GM19467 (cell line): ENCODE data around the gene GNG14.
"Not testable (repeated sequence)": the region's sequence is repeated elsewhere in the genome, so short reads cannot be mapped to it uniquely, and the experiment has no call there.

Experiments
- ATAC-seq: cut with Tn5 transposase; IDR thresholded peaks from one replicate; pipeline ENCODE4 v1.9.1; 2021; ENCODE audit warnings: mild to moderate bottlenecking, moderate library complexity; ENCODE audit not compliant: unreplicated experiment

GNG14 gene

GRCh38 chr19:12695096-12695495 lies 7.3 kb downstream of the GNG14 start:
- ATAC-seq = no peak

- no peak for ATAC-seq
Measured at GRCh38 chr19:12695514-12695913, 7.7 kb downstream of the GNG14 start.

GRCh38 chr19:12695997-12696365 lies 8.2 kb downstream of the GNG14 start:
- no peak for ATAC-seq

GRCh38 chr19:12696366-12697335 lies 8.9 kb downstream of the GNG14 start, which contains the start of gene FBXW9:
Gene FBXW9 (minus strand): TSS chr19:12696631. CDS start chr19:12696581, 50 bp downstream.
- peak; percentile 67 for ATAC-seq

GRCh38 chr19:12697425-12697824 lies 9.6 kb downstream of the GNG14 start:
- ATAC-seq = not testable (repeated sequence)

- ATAC-seq = no peak
Measured at GRCh38 chr19:12698138-12698537, 10.3 kb downstream of the GNG14 start.

GRCh38 chr19:12701596-12702282 lies 13.9 kb downstream of the GNG14 start:
- no peak for ATAC-seq

GRCh38 chr19:12703046-12703445 lies 15.2 kb downstream of the GNG14 start:
- ATAC-seq = no peak

GRCh38 chr19:12705169-12705568 lies 17.4 kb downstream of the GNG14 start:
- no peak for ATAC-seq

- no peak for ATAC-seq
Measured at GRCh38 chr19:12705654-12706331, 18.0 kb downstream of the GNG14 start.

GRCh38 chr19:12706332-12706718 lies 18.5 kb downstream of the GNG14 start:
- ATAC-seq = no peak

- ATAC-seq = no peak
Measured at GRCh38 chr19:12708641-12709040, 20.8 kb downstream of the GNG14 start.

- ATAC-seq = no peak
Measured at GRCh38 chr19:12711187-12711586, 23.4 kb downstream of the GNG14 start.

GRCh38 chr19:12712077-12712476 lies 24.3 kb downstream of the GNG14 start:
- ATAC-seq = not testable (repeated sequence)

- not testable (repeated sequence) for ATAC-seq
Measured at GRCh38 chr19:12713304-12713703, 25.5 kb downstream of the GNG14 start.

- ATAC-seq = no peak
Measured at GRCh38 chr19:12715102-12715501, 27.3 kb downstream of the GNG14 start.

- ATAC-seq = no peak
Measured at GRCh38 chr19:12715929-12716328, 28.1 kb downstream of the GNG14 start.

GRCh38 chr19:12720296-12720695 lies 32.5 kb downstream of the GNG14 start:
- ATAC-seq = no peak

GRCh38 chr19:12720851-12721655 lies 33.3 kb downstream of the GNG14 start:
- no peak for ATAC-seq
